Effector CD4-positive, alpha-beta T cell (primary cell): ENCODE measurements around the gene ALAS2. TPM values are rescaled to one million over a fixed set of nuclear protein-coding genes. Genes with fewer than 3 reads are reported as not detected.
"Not testable (repeated sequence)": the region's sequence is repeated elsewhere in the genome, so short reads cannot be mapped to it uniquely, and the experiment has no call there.

Experiments
- DNase-seq: peaks from one replicate; pipeline ENCODE4 v3.0.0-alpha.2; 2020
- total RNA-seq: gene quantifications from one replicate; lab custom pipeline; 2026; lab: John Stamatoyannopoulos, UW

Gene ALAS2, protein sequence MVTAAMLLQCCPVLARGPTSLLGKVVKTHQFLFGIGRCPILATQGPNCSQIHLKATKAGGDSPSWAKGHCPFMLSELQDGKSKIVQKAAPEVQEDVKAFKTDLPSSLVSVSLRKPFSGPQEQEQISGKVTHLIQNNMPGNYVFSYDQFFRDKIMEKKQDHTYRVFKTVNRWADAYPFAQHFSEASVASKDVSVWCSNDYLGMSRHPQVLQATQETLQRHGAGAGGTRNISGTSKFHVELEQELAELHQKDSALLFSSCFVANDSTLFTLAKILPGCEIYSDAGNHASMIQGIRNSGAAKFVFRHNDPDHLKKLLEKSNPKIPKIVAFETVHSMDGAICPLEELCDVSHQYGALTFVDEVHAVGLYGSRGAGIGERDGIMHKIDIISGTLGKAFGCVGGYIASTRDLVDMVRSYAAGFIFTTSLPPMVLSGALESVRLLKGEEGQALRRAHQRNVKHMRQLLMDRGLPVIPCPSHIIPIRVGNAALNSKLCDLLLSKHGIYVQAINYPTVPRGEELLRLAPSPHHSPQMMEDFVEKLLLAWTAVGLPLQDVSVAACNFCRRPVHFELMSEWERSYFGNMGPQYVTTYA
- not detected for total RNA-seq

DNA sequence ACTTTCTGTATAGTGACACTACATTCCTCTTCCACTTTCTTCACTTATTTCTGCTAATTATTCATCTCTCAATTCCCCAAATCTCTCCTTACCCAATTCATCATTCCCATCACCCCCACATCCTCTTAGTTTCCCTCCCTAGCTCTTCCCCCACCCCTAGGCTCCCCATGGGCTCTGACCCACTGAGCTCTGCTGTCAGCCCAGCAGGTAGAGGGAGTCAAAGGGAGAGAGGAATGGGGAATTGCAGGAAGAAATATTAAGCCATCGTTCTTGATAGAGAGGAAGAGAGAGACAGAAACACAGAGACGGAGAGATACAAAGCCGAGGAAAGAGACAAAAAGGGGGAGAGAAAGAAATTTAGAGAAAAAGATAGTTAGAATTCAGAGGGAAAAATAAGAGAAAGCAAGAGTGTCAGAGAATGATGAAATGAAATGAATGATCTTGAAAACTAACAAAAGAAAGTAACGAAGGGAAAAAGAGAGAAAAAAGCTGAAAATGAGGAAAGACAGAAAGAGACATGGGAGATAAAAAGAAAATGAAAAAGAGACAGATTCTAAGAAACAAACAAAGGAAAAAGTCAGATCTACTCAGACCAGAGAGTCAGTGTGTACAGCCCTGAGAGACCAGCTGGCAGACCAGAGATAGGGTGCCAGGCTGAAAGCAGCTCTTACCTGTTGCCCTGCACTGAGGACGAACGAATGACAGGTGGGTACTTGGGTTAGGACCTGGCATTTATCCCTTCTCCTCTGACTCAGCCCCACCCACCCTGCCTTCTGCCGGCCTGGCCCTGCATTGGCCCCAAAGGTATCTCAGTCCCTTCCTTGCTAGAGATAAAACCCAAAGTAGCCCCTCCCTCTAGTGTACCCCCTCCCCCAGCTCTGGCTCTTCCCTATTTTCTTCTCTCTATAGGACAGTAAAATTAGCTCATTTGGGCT is at the start of gene ALAS2:
Gene ALAS2, minus strand, starts transcription at position 707 of the 935 bp plus-strand sequence. CDS start 4,977 bp downstream, outside the sequence.
- DNase-seq: no peak

DNA sequence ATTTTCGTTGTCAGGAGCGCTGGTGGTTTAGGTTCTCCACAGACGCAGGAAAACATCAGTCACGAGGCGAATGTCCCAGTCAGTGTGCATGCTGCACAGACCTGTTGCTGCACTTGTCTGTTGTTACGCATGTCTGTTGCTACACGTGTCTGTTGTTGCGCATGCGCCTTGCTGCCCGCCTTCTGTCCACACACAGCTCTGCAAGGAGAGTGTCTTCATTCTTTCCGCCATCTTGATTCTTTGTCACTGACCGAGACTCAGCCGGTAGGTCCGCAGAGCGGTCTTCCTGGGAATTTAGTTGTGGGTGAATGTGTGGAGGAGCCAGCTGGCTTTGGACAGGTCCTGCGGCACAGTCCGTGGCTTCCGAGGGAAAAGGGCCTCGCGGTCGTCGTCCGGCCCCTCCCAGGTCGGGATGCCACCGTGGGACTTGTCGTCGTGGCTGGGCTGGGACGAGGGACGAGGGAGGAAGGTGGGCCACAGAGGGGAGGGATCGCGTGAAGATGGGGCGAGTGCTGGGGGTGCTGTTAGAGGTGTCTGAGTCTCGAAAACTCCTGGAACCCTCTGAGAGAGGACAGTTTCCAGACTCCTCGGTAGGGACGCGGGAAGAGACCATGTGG is 44.2 kb upstream of the ALAS2 start, which contains the start of gene PAGE2B:
Gene PAGE2B, plus strand, starts transcription at position 180 of the 617 bp plus-strand sequence. CDS start 1,012 bp downstream, outside the sequence.
- no peak for DNase-seq

DNA sequence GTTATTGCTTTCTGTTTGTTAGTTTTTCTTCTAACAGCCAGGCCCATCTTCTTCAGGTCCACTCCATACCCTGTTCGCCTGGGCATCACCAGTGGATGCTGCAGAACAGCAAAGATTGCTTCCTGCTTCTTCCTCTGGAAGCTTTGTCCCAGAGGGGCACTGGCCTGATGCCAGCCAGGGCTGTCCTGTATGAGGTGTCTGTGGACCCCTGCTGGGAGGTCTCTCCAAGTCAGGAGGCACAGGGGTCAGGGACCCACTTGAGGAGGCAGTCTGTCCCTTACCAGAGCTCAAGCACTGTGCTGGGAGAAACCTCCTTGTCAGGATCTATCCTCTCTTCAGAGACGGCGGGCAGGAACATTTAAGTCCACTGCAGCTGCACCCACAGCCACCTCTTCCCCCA is 41.5 kb upstream of the ALAS2 start:
- DNase-seq: no peak

DNA sequence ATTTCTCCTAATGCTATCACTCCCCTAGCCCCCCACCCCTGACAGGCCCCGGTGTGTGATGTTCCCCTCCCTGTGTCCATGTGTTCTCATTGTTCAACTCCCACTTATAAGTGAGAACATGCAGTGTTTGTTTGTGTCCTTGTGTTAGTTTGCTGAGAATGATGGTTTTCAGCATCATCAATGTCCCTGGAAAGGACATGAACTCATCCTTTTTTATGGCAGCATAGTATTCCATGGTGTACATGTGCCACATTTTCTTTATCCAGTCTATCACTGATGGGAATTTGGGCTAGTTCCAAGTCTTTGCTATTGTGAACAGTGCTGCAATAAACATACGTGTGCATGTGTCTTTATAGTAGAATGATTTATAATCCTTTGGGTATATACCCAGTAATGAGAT is 36.4 kb upstream of the ALAS2 start:
- not testable (repeated sequence) for DNase-seq

DNA sequence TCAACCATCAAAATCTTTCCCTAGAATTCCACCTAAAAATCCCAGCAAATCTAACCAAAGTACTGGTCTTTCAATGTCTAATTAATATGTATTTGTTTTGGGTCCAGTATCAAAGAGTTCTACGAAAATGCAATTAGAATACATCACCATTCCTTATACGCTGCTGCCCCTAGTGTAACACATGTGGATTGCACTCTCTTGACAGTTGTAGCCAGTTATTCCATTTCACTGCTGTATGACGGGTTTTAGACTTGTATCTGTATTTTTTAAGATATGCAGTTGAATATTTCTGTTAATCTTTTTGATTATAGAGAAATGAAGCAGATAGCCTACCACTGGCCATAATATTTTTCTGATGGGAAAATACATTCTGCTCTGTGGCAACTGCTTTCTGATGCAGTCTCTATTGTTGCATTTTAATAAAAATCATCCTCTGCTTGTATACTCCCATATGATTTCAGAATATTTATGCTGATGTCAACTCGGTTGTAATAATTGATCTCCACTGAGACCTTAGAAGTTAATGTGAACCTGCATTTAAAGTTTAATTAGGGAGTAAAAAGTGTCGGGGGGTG is 27.0 kb upstream of the ALAS2 start:
- peak; percentile 11 for DNase-seq

DNA sequence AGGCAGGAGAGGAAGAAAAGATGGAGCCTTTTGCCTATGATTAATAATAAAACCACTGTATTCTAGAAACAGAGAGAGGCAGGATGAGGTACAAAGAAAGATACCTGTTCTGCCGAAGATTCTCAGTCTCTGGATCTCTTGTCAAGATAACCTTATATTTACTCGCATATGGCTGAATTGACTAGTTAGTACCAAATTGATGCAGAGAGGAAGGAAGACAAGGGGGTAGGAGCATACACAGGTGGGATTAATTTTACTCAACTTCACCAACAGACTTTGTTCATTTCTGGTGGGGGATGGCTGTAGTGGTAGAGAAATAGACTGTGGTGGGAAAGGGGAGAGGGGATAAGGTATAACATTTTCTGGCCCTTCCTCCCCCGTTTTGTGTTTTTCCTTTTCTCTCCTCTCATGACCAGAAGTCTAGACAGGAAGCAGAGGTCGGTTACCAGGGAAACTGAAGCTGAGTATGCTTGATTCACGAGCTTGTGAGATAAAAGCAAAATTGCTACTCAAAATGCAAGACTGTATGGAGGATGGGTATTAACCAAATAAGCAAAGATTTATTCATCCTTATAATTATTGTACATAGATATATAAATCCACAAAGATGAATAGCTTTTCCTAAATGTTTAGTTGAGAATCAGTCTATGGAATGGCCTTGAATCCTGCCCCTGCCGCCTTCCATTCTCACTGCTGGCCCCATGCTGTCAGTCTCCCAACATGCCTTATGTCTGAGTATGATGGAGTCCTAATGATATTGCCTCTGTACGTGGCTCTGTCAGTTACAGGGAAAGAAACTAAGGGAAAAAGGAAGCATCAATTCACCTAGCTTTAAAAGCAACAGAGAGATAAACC is 26.3 kb upstream of the ALAS2 start:
- DNase-seq: peak; percentile 23

DNA sequence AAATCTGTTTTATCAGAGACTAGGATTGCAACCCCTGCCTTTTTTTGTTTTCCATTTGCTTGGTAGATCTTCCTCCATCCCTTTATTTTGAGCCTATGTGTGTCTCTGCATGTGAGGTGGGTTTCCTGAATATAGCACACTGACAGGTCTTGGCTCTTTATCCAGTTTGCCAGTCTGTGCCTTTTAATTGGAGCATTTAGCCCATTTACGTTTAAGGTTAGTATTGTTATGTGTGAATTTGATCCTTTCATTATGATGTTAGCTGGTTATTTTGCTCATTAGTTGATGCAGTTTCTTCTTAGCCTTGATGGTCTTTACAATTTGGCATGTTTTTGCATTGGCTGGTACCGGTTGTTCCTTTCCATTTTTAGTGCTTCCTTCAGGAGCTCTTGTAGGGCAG is 19.8 kb upstream of the ALAS2 start:
- not testable (repeated sequence) for DNase-seq

DNA sequence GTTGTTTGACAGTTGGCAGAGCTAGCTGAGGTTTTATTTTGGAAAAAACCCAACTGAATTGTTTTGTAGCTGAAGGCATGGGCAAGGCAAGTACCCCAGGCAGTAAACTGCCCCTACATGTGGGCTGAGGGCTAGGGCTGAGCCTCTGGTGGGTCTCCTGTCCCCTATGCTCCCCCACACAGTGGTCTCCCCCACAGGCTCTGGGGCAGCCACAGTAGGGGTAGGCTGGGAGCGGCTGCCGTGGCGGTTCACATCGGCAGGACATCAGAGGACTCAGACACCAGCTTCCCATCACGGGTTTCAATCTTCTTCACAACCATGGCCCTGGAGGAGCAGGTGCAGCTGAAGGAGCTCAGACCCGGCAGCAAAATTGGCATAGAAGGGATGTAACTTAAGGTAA is 10.7 kb upstream of the ALAS2 start:
- no peak for DNase-seq

DNA sequence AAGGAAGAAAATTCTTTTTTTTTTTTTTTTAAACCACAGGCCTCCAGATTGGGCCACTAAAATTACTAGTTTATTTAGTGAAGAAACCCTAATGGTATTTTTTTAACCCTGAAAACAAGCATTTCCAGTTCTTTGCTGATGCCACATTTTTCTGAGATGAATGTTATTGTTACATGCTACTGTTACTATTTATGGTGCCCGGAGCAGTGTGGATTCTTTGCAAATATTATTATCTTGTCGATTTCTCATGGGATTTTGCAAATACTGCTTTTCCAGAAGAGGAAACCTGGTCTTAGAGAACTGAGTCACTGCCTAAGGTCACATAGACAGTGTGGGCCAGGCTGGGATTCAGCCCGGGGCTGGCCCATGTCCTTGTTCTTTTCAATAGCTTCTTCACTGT is 8.7 kb upstream of the ALAS2 start:
- no peak for DNase-seq

DNA sequence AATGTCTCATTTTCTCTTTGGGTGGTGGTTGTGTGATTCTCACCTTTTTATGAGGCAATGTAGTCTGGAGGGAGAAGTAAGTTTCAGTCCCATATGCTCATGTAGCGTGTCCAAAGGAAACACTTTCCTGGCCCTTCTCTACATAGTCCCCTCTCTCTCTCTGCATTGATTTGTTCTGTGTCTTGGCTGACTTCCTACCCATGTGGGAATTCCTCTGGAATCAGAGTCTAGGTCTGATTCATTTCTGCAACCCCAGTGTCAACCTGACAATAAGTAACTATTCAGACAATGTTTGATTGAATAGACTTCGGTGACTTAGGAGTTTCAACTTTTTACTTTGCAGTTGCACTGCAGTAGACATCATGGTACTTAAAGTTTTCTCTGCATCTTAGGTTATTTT is 2.7 kb upstream of the ALAS2 start:
- no peak for DNase-seq

DNA sequence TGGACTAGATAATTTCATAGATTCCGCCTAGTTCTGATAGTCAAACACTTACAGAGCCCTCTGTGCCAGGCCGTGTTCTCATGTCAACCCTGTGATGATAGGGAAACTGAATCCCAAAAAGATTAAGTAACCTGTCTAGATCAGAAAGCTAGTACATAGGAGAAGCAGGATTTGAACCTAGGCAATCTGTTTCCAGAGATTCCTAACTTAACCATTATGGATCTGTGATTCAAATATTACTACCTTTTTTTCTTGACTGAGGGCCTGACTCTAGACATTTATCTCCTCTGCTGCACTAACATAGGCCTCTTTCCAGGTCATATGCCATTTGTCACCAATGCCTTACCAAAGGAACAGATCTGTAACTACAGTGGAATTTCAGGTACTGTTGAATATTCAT is 1.5 kb downstream of the ALAS2 start:
- DNase-seq: no peak

DNA sequence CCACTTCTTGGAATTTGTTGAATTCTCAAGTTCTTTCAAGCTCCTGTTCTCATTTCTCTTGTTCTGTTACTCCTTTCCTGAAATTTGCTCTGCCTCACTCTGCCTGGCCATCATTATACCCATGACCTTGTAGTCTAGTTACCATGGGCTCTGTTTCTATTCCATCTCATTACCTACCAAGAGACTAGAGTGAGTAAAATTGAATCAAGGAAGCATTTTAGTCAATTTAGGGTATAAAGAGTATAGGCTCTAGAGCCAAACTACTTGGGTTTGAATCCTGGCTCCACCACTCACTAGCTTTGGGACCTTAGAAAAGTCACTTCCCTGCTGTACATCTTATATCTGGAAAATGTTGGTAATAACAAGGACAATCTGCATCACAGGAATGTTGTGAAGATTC is 2.2 kb downstream of the ALAS2 start:
- no peak for DNase-seq

DNA sequence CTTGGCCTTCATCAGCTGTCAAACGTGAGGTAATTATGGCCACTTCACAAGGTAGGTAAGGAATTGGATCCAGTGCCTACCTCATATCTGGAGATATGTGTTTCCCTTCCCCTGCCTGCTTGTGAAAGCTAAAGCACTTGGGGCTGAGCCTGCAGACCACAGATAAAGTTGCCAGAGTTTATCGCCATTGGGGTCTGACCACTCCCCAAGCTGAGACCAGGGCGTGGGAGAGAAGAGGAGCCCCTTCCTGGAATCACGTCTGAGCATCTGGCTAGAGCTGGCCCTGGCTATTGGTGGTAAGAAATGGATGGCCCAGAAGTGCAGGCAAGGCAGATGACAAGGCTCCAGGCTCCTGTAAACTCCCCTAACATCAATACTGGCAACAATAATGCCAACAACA is 2.7 kb downstream of the ALAS2 start:
- no peak for DNase-seq

DNA sequence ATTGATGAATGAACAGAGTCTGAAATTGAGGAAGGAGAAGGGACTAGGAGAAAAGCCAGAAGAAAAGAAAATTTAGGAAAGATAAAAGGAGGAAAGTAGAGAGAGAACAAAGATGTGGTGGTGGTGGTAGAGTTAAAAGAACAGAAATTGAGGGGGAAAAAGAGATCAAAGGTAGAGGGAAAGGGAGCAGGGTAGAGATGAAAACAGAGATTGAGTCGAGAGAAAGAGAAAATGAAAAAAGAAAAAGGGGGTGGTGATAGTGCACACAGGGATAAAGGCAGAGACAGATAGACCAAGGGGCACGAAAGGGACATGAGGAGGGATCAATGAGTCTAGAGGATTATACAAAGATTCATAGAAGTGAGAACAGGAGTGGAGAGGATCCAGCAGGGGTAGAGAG is 3.9 kb downstream of the ALAS2 start:
- DNase-seq: no peak

DNA sequence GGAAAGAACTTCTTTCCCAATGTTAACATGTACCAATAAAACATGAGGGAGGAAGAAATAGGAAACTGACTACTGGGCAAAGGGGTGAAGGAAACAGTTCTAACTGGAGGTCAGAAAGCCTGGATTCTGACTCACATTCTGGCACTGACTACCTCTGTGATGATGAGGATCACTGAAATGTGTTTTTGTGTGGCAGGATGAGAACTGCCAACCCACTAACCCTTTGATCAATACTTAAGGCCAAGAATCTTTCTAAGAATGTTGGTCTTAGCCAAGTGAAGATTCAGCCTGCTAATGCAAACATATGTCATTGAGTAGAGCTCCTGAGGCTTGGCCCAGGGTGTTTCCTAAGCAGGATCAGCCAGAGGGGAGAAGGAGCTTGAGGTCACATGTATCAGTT is 4.6 kb downstream of the ALAS2 start:
- DNase-seq: no peak

DNA sequence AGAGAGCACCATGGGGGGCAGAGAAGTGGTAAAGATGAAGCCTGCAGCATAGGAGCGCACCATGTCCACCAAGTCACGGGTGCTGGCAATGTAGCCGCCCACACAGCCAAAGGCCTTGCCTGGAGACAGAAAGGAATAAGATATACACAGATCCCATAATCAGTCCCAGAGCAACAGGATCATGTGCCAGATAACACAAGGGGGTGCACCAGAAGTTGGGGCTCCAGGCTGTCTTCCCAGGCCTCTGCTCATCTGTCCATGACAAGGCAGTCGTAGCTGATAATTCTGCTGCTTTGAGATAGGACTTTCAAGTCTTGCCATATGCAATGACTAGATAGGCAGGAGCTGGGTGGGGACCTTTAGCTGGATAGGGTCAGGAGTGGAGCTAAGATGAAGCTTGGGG is 15.9 kb downstream of the ALAS2 start:
- DNase-seq: no peak

DNA sequence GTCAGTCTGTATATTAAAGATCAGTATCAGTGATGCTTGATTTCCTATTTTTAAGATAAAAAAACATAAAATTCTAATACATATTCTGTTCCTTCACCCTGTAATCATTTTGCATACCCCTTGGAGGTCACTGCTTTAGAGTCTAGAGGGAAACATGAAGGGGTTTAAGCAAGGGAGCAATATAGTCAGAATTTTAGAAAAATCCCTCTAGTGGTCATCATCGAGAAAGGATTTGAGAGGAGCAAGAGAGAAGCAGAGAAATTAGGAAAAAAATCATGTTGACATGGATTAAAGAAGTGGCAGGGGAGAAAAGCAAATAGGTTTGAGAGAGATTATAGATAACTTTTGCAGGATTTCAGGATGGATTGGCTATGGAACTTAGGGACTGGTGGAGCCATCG is 19.5 kb downstream of the ALAS2 start:
- no peak for DNase-seq

DNA sequence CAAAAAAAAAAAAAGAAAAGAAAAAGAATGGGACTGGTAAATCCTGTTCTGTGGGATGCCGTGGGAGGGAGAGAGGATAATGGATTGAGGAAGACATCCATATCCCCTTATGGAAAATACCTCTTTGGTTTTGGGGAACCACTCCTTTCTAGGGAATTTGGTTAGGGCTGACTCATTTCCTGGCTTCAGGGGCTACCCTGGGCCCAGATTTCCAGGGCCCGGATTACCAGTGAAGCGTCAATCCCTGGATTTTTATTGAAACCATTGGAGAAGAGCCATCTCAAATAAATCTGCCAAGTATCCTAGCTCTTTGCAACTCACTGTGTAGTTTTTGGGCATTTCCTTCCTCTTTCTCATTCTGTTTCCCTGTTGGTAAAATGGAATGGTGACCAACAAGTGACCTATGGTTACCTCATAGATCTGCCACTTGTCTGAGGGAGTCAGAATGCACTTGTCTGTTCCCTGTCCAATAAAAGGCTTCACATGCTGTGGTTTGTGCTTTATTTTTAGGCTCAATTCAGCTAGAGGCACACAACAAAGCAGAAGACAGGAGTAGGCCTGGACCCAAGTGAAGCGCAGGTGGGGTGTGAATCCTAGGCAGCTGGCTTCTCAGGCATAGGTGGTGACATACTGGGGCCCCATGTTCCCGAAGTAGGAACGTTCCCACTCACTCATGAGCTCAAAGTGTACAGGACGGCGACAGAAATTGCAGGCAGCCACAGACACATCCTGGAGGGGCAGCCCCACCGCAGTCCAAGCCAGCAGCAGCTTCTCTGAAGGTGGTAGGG is 22.0 kb downstream of the ALAS2 start:
- DNase-seq: no peak

DNA sequence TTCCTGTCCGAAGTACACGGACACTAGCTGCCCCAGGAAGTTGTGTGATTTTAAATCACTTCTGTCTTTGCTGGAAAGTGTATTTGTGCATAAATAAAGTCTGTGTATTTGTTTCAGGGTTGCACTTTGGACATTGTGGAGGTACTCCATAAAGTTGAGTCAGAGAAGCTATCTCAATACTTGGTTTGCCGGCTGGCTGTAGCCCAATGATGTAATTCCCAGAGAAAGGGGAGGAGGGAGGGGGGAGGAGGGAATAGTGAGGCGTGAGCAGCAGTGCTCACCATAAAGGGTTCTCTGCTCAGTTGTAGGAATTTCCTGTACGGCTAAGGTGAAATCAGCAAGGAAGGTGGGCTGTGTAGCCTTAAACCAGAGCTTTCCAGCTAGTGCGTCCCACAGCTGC is 23.1 kb downstream of the ALAS2 start:
- DNase-seq: no peak

DNA sequence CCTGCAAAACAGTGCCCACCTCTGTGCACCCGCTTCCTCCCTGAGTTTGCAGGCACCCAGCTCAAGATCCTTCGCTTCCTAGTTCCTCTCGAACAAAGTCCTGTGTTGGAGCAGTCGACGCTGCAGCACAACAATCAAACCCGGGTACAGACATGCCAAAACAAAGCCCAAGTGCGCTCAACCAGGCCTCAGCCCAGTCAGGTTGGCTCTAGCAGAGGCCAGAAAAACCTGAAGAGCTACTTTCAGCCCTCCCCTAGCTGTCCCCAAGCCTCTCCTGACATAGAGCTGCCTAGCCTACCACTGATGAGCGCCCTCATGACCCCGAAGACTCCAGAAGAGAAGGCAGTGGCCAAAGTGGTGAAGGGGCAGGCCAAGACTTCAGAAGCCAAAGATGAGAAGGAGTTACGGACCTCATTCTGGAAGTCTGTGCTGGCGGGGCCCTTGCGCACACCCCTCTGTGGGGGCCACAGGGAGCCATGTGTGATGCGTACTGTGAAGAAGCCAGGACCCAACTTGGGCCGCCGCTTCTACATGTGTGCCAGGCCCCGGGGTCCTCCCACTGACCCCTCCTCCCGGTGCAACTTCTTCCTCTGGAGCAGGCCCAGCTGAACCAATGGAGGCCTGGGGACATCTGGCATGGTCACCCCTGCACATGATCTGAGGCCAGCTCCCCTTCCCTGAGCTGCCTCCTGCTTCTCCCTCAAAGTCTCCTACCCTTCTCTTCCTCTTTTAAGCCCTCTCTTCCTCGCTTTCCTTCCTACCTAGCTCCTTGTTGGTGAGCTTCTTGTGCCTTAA is 23.8 kb downstream of the ALAS2 start:
- no peak for DNase-seq
